IMR-90 (cell line): ENCODE results near the gene ETV7. TPM values are rescaled to one million over a fixed set of nuclear protein-coding genes. Genes with fewer than 3 reads are reported as not detected.

Source experiments
- ATAC-seq: fragments of 200-7000 bp; cut with Tn5 transposase; 2 replicates; pipeline ENCODE4 v1.9.1; 2020; ENCODE audit warnings: low read depth, mild to moderate bottlenecking, moderate library complexity
- BruUV-seq: library from RNA; stranded (reverse); fragments of 400-500 nt; replicated peaks from 2 replicates; lab custom pipeline; 2021; lab: Mats Ljungman, UMichigan
- CTCF ChIA-PET: fragments of 300-600 bp; formaldehyde crosslinking; extraction: SDS; loops from one replicate; lab custom pipeline; 2021; ENCODE audit warnings: antibody characterized with exemption; lab: Yijun Ruan, JAX
- POLR2A ChIA-PET: fragments of 300-600 bp; sonication (Branson Sonifier 250); formaldehyde crosslinking; loops from one replicate; lab custom pipeline; 2022; ENCODE audit warnings: antibody characterized with exemption; ENCODE audit not compliant: unreplicated experiment; lab: Charles Lee
- DNase-seq: peaks from one replicate; pipeline ENCODE4 v3.0.0; 2013
- H2AFZ ChIP-seq: replicated peaks from 2 replicates; pipeline ENCODE3; 2013; ENCODE audit warnings: low read length, mild to moderate bottlenecking; ENCODE audit not compliant: poor library complexity
- H2AK5ac ChIP-seq: 2 replicates; pipeline ENCODE4 v1.6.1; 2013; ENCODE audit warnings: low read depth, low read length, inconsistent platforms
- H2AK9ac ChIP-seq: replicated peaks from 2 replicates; pipeline ENCODE3; 2013; ENCODE audit warnings: mild to moderate bottlenecking, low read depth, low read length, moderate library complexity; ENCODE audit not compliant: poor library complexity
- H2BK120ac ChIP-seq: 2 replicates; pipeline ENCODE4 v1.6.1; 2013; ENCODE audit warnings: low read depth, low read length, inconsistent platforms
- H2BK15ac ChIP-seq: 3 replicates; pipeline ENCODE4 v1.6.1; 2013; ENCODE audit warnings: low read depth, low read length, inconsistent platforms
- H2BK20ac ChIP-seq: 2 replicates; pipeline ENCODE4 v1.6.1; 2013; ENCODE audit warnings: low read depth, mild to moderate bottlenecking, inconsistent platforms, low read length, moderate library complexity
- H2BK5ac ChIP-seq: 2 replicates; pipeline ENCODE4 v1.6.1; 2013; ENCODE audit warnings: mild to moderate bottlenecking, low read depth, low read length, inconsistent platforms; ENCODE audit not compliant: poor library complexity, severe bottlenecking
- H3K14ac ChIP-seq: replicated peaks from 2 replicates; pipeline ENCODE4 v1.6.1; 2013; ENCODE audit warnings: low read depth, low read length, inconsistent platforms
- H3K18ac ChIP-seq: 2 replicates; pipeline ENCODE4 v1.6.1; 2013; ENCODE audit warnings: low read depth, low read length, control low read depth
- H3K23ac ChIP-seq: 2 replicates; pipeline ENCODE4 v1.6.1; 2013; ENCODE audit warnings: low read depth, low read length, inconsistent platforms
- H3K27ac ChIP-seq: 2 replicates; pipeline ENCODE4 v1.5.1; 2013; ENCODE audit warnings: mild to moderate bottlenecking, control low read depth, low read length; ENCODE audit not compliant: insufficient read depth
- H3K27me3 ChIP-seq: 2 replicates; pipeline ENCODE4 v1.6.1; 2013; ENCODE audit warnings: low read length; ENCODE audit not compliant: control insufficient read depth, insufficient read depth
- H3K36me3 ChIP-seq: 2 replicates; pipeline ENCODE4 v1.6.1; 2013; ENCODE audit warnings: low read length, mixed read lengths; ENCODE audit not compliant: control insufficient read depth, insufficient read depth
- H3K4ac ChIP-seq: 2 replicates; pipeline ENCODE4 v1.6.1; 2013; ENCODE audit warnings: low read depth, low read length, inconsistent platforms
- H3K4me1 ChIP-seq: 2 replicates; pipeline ENCODE4 v1.6.1; 2013; ENCODE audit warnings: low read length, mixed read lengths; ENCODE audit not compliant: control insufficient read depth, insufficient read depth
- H3K4me2 ChIP-seq: 2 replicates; pipeline ENCODE4 v1.6.1; 2013; ENCODE audit warnings: low read depth, mild to moderate bottlenecking, control low read depth, low read length, moderate library complexity
- H3K4me3 ChIP-seq: 2 replicates; pipeline ENCODE4 v1.5.1; 2013; ENCODE audit warnings: low read depth, mild to moderate bottlenecking, control low read depth, low read length, moderate library complexity; ENCODE audit not compliant: insufficient read depth
- H3K56ac ChIP-seq: 2 replicates; pipeline ENCODE4 v1.6.1; 2013; ENCODE audit warnings: low read length, inconsistent platforms; ENCODE audit not compliant: insufficient read depth; ENCODE audit errors: extremely low read depth
- H3K79me1 ChIP-seq, 2 experiments: 2 replicates each; pipeline ENCODE4 v1.6.1; 2013; ENCODE audit warnings: low read length in 2 of 2, inconsistent platforms in 1 of 2, low read depth in 1 of 2
- H3K9ac ChIP-seq: 2 replicates; pipeline ENCODE4 v1.6.1; 2013; ENCODE audit warnings: low read depth, low read length, control low read depth
- H3K9me1 ChIP-seq: 2 replicates; pipeline ENCODE4 v1.6.1; 2013; ENCODE audit warnings: low read length, inconsistent platforms; ENCODE audit not compliant: insufficient read depth
- H3K9me3 ChIP-seq: 2 replicates; pipeline ENCODE4 v1.6.1; 2013; ENCODE audit warnings: low read length; ENCODE audit not compliant: control insufficient read depth, insufficient read depth
- H4K20me1 ChIP-seq: 2 replicates; pipeline ENCODE4 v1.6.1; 2013; ENCODE audit warnings: low read length, inconsistent platforms; ENCODE audit not compliant: insufficient read depth
- H4K5ac ChIP-seq: 2 replicates; pipeline ENCODE4 v1.6.1; 2013; ENCODE audit warnings: mild to moderate bottlenecking, low read depth, low read length, control low read depth
- H4K8ac ChIP-seq, 2 experiments: 2 replicates each; pipeline ENCODE4 v1.6.1; 2013; ENCODE audit warnings: low read depth in 2 of 2, low read length in 2 of 2, control low read depth in 1 of 2, inconsistent platforms in 1 of 2
- H4K91ac ChIP-seq: 2 replicates; pipeline ENCODE4 v1.6.1; 2013; ENCODE audit warnings: low read depth, low read length, inconsistent platforms; ENCODE audit not compliant: insufficient read depth
- BHLHE40 ChIP-seq: fragments of 150-350 bp; IDR thresholded peaks from 2 replicates; pipeline ENCODE4 v1.6.1; 2016; ENCODE audit warnings: mild to moderate bottlenecking, low read depth, low read length
- CEBPB ChIP-seq: IDR thresholded peaks from 2 replicates; pipeline ENCODE4 v1.6.1; 2012; ENCODE audit warnings: low read depth, low read length, improper control_type of control experiment
- CHD1 ChIP-seq: IDR thresholded peaks from 2 replicates; pipeline ENCODE4 v1.6.1; 2012; ENCODE audit warnings: low read depth, low read length, improper control_type of control experiment
- CTCF ChIP-seq: conservative IDR thresholded peaks from 2 replicates; pipeline ENCODE4 v1.5.1; 2012; ENCODE audit warnings: mild to moderate bottlenecking, low read depth, low read length, improper control_type of control experiment
- WGBS, 2 experiments: methylation state at CpG; one replicate each; pipeline versions ENCODE4 v1.1.5 to v1.1.7; 2013; ENCODE audit warnings: missing lambda C conversion rate in 2 of 2; ENCODE audit not compliant: insufficient read length in 1 of 2; ENCODE audit errors: extremely low coverage in 2 of 2; 5-methylcytosine and 5-hydroxymethylcytosine counted together
- dilution Hi-C: fragments of 300-500 bp; cut with HindIII; formaldehyde crosslinking; loops from one replicate; pipeline ENCODE4 v1.14.3; 2018; ENCODE audit warnings: low sequenced_read_pairs; ENCODE audit not compliant: unreplicated experiment
- in situ Hi-C: fragments of 300-500 bp; cut with MboI; formaldehyde crosslinking; loops from 3 replicates; pipeline ENCODE4 v1.14.3; 2019; ENCODE audit warnings: low sequenced_read_pairs, inconsistent platforms, mixed read lengths
- intact Hi-C: fragments of 100-400 bp; cut with micrococcal nuclease; formaldehyde crosslinking; loops from 2 replicates; pipeline ENCODE4 v1.10.0; 2022
- polyA plus RNA-seq, 3 experiments: library from polyadenylated mRNA; depleted of rRNA; stranded (reverse); fragments of >200 nt; gene quantifications; 2 replicates each; pipeline ENCODE4 v1.2.3, GENCODE V29; 2012; ENCODE audit warnings: low replicate concordance in 1 of 3
- total RNA-seq: library from RNA; depleted of rRNA; stranded (reverse); fragments of >200 nt; gene quantifications from 2 replicates; pipeline ENCODE4 v1.2.3, GENCODE V29; 2012

The ETV7 gene
- total and polyA plus RNA-seq, 2 of the 4 experiments (the other 2 are of a cell fraction): 0.17 to 0.18 TPM

- H2BK20ac ChIP-seq: no peak overlapping the region
- no peaks in the 10 kb centered on the region for H3K27me3 ChIP-seq
- ChIA-PET CTCF (no interaction called here), POLR2A (no interaction called here)
- H2AK5ac ChIP-seq: no peak overlapping the region
- no peak overlapping the region for H2AK9ac ChIP-seq
- no peak for DNase-seq
- no peak overlapping the region for H3K27ac ChIP-seq
- H3K4me1 ChIP-seq: no peaks in the 10 kb centered on the region; the same call in 1 of the 2 replicates
- intact Hi-C loops: no loop called here
- TF ChIP-seq BHLHE40: no peak
- TF ChIP-seq CTCF: no peak
- no peak for TF ChIP-seq CEBPB
- TF ChIP-seq CHD1: no peak
- WGBS, 2 experiments: no CpG with 5 or more reads among the region's 3 CpGs
- H4K8ac ChIP-seq: no peak overlapping the region
- dilution Hi-C loops: no loop called here
- no peaks in the 10 kb centered on the region for H3K9me3 ChIP-seq
- no peaks in the 10 kb centered on the region for H4K20me1 ChIP-seq
- no TSS peak for BruUV-seq
- no peak for ATAC-seq
- H3K18ac ChIP-seq: no peak overlapping the region
- in situ Hi-C loops: no loop called here
- H2BK15ac ChIP-seq: no peak overlapping the region
- no peak overlapping the region for H2BK120ac ChIP-seq
- H3K4me3 ChIP-seq: no peak overlapping the region
- H3K23ac ChIP-seq: no peak overlapping the region
- no peak overlapping the region for H2BK5ac ChIP-seq
- no peaks in the 10 kb centered on the region for H3K36me3 ChIP-seq
- no peak overlapping the region for H4K91ac ChIP-seq
- 0 out of 2 replicates have a peak, but pooled peaks cover 3% of the 10 kb centered on the region for H3K9me1 ChIP-seq
- H3K56ac ChIP-seq: no peak overlapping the region
- H3K79me1 ChIP-seq: peaks cover 0 to 2% of the 10 kb centered on the region in 2 experiments; a peak in 2 of 4 replicates
- H4K5ac ChIP-seq: no peak overlapping the region
- H3K4me2 ChIP-seq: no peak overlapping the region
- no peak overlapping the region for H3K9ac ChIP-seq
- no peak overlapping the region for H3K4ac ChIP-seq
- H2AFZ ChIP-seq: no peak overlapping the region
- no peak overlapping the region for H3K14ac ChIP-seq
Measured at GRCh38 chr6:36418558-36418957, 31.1 kb upstream of the ETV7 start.
